MCF 10A (cell line): ENCODE data around the gene INO80D. TPM values are rescaled to one million over a fixed set of nuclear protein-coding genes. Genes with fewer than 3 reads are reported as not detected.
"Not testable (repeated sequence)": the region's sequence is repeated elsewhere in the genome, so short reads cannot be mapped to it uniquely, and the experiment has no call there.

ENCODE experiments used
- BruUV-seq: library from RNA; stranded (reverse); fragments of 400-500 nt; replicated peaks from 2 replicates; lab custom pipeline; 2021; lab: Mats Ljungman, UMichigan
- CTCF ChIA-PET: fragments of 300-600 bp; sonication (Branson Sonifier 250); formaldehyde crosslinking; extraction: SDS; loops from one replicate; lab custom pipeline; 2021; ENCODE audit warnings: antibody characterized with exemption, inconsistent platforms; lab: Yijun Ruan, JAX
- POLR2A ChIA-PET: fragments of 300-600, 350-650 bp; sonication (Branson Sonifier 250); formaldehyde crosslinking; extraction: SDS; loops from one replicate; lab custom pipeline; 2020; ENCODE audit warnings: antibody characterized with exemption, inconsistent platforms; lab: Yijun Ruan, JAX
- DNase-seq: peaks from one replicate; pipeline ENCODE4 v3.0.0-alpha.2; 2018; ENCODE audit not compliant: unreplicated experiment
- H3K27ac Mint-ChIP-seq: one replicate; pipeline ENCODE4 v1.8.0; 2022; ENCODE audit warnings: mild to moderate bottlenecking, low read depth, mixed read lengths; ENCODE audit not compliant: unreplicated experiment
- H3K27me3 Mint-ChIP-seq: one replicate; pipeline ENCODE4 v1.8.0; 2022; ENCODE audit warnings: mixed read lengths; ENCODE audit not compliant: insufficient read depth, unreplicated experiment
- H3K36me3 Mint-ChIP-seq: one replicate; pipeline ENCODE4 v1.8.0; 2022; ENCODE audit warnings: mild to moderate bottlenecking, moderate library complexity, mixed read lengths; ENCODE audit not compliant: insufficient read depth, unreplicated experiment
- H3K4me1 Mint-ChIP-seq: one replicate; pipeline ENCODE4 v1.8.0; 2022; ENCODE audit warnings: mixed read lengths; ENCODE audit not compliant: insufficient read depth, unreplicated experiment
- H3K4me3 Mint-ChIP-seq: one replicate; pipeline ENCODE4 v1.8.0; 2022; ENCODE audit warnings: mild to moderate bottlenecking, moderate library complexity, mixed read lengths; ENCODE audit not compliant: unreplicated experiment
- H3K9me3 Mint-ChIP-seq: one replicate; pipeline ENCODE4 v1.8.0; 2022; ENCODE audit warnings: mixed read lengths; ENCODE audit not compliant: unreplicated experiment
- intact Hi-C: fragments of 100-400 bp; cut with micrococcal nuclease; formaldehyde crosslinking; loops from 2 replicates; pipeline ENCODE4 v1.14.1; 2022
- total RNA-seq: library from RNA; stranded (reverse); gene quantifications from 2 replicates; pipeline ENCODE4 v1.2.3, GENCODE V29; 2022
- TF ChIP-seq, protein P1 (sequence below): fragments of 200-600 bp; IDR thresholded peaks from one replicate; pipeline ENCODE4 v1.8.0; 2022; ENCODE audit warnings: antibody characterized with exemption, mild to moderate bottlenecking; ENCODE audit not compliant: unreplicated experiment

Gene INO80D
- total RNA-seq, 1 experiment from 2014 or later = 21.6 TPM

- ChIA-PET POLR2A (no interaction called here), CTCF (no interaction called here)
- no peak overlapping the region for H3K4me3 Mint-ChIP-seq
- no peak for DNase-seq
- no peak overlapping the region for H3K27ac Mint-ChIP-seq
- no TSS peak for BruUV-seq
- intact Hi-C loops = no loop called here
- H3K27me3 Mint-ChIP-seq = no peaks in the 10 kb centered on the region
- no peaks in the 10 kb centered on the region for H3K4me1 Mint-ChIP-seq
- peaks cover 45% of the 10 kb centered on the region for H3K36me3 Mint-ChIP-seq
- H3K9me3 Mint-ChIP-seq = peaks cover 7% of the 10 kb centered on the region
- TF ChIP-seq, protein P1, sequence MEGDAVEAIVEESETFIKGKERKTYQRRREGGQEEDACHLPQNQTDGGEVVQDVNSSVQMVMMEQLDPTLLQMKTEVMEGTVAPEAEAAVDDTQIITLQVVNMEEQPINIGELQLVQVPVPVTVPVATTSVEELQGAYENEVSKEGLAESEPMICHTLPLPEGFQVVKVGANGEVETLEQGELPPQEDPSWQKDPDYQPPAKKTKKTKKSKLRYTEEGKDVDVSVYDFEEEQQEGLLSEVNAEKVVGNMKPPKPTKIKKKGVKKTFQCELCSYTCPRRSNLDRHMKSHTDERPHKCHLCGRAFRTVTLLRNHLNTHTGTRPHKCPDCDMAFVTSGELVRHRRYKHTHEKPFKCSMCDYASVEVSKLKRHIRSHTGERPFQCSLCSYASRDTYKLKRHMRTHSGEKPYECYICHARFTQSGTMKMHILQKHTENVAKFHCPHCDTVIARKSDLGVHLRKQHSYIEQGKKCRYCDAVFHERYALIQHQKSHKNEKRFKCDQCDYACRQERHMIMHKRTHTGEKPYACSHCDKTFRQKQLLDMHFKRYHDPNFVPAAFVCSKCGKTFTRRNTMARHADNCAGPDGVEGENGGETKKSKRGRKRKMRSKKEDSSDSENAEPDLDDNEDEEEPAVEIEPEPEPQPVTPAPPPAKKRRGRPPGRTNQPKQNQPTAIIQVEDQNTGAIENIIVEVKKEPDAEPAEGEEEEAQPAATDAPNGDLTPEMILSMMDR = no peak
These were observed 65.8 kb downstream of the INO80D start for GRCh38 chr2:206020171-206020570.

DNA sequence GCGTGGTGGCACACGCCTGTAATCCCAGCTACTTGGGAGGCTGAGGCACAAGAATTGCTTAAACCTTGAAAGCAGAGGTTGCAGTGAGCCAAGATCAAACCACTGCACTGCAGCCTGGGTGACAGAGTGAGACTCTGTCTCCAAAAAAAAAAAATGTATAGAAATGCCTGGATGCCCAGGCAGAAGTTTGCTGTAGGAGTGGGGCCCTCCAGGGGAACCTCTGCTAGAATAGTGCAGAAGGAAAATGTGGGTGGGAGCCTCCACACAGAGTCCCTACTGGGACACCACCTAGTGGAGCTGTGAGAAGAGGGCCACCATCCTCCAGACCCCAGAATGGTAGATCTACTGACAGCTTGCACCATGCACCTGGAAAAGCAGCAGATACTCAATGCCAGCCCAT is 70.2 kb downstream of the INO80D start:
- H3K27me3 Mint-ChIP-seq, POLR2A ChIA-PET, H3K27ac Mint-ChIP-seq, intact Hi-C loops, H3K4me3 Mint-ChIP-seq, H3K9me3 Mint-ChIP-seq, BruUV-seq, DNase-seq, CTCF ChIA-PET: not testable (repeated sequence)
- Mint-ChIP-seq H3K36me3 (peaks cover 62% of the 10 kb centered on the region), H3K4me1 (peaks cover 11% of the 10 kb centered on the region)

GRCh38 chr2:206011795-206012194 is 74.2 kb downstream of the INO80D start:
- CTCF ChIA-PET = no interaction called here

GRCh38 chr2:206011018-206011614 is 74.9 kb downstream of the INO80D start:
- POLR2A ChIA-PET = interaction anchor here (0.7 kb wide), 1 partner anchor 10 kb away, joined by 3 read pairs; no protein-coding TSS in a partner anchor
- BruUV-seq = no TSS peak

More at GRCh38 chr2:206011795-206012194, 74.2 kb downstream of the INO80D start:
- no peak overlapping the region for H3K27ac Mint-ChIP-seq
- H3K4me3 Mint-ChIP-seq = no peak overlapping the region
- POLR2A ChIA-PET = interaction anchor here (1.3 kb wide), 1 partner anchor 10 kb away, joined by 4 read pairs; no protein-coding TSS in a partner anchor
- H3K4me1 Mint-ChIP-seq = peaks cover 11% of the 10 kb centered on the region
- TF ChIP-seq, protein P1 = no peak
- no TSS peak for BruUV-seq
- intact Hi-C loops = no loop called here
- peaks cover 5% of the 10 kb centered on the region for H3K9me3 Mint-ChIP-seq
- peak; percentile 57 for DNase-seq
- H3K27me3 Mint-ChIP-seq = no peaks in the 10 kb centered on the region
- H3K36me3 Mint-ChIP-seq = peaks cover 65% of the 10 kb centered on the region

More at GRCh38 chr2:206011018-206011614, 74.9 kb downstream of the INO80D start:
- Mint-ChIP-seq H3K4me3 (no peak overlapping the region), H3K9me3 (no peaks in the 10 kb centered on the region), H3K4me1 (peaks cover 11% of the 10 kb centered on the region), H3K27ac (no peak overlapping the region), H3K27me3 (no peaks in the 10 kb centered on the region), H3K36me3 (peaks cover 65% of the 10 kb centered on the region)
- intact Hi-C loops = no loop called here
- CTCF ChIA-PET = no interaction called here
- TF ChIP-seq, protein P1 = no peak
- no peak for DNase-seq
